ENCODE measurements around the gene OSTF1.

Gene OSTF1

GRCh38 chr9:75156858-75157257 lies 68.5 kb downstream of the OSTF1 start:
- TF ChIP-seq ZNF565 (CRISPR knock-in tag; conservative IDR thresholded peaks at IDR 0.05; ENCODE audit: low read depth) (no peak), CSRNP3 (CRISPR knock-in tag; IDR thresholded peaks at IDR 0.05) (no peak), ESRRG (CRISPR knock-in tag; IDR thresholded peaks at IDR 0.05) (no peak), PATZ1 (CRISPR knock-in tag; IDR thresholded peaks at IDR 0.05; ENCODE audit: borderline replicate concordance) (no peak), CREB5 (CRISPR knock-in tag; IDR thresholded peaks at IDR 0.05; ENCODE audit: low read depth) (no peak), ZNF70 (CRISPR knock-in tag; IDR thresholded peaks at IDR 0.05) (no peak), ZFP3 (CRISPR knock-in tag; IDR thresholded peaks at IDR 0.05) (no peak), ISL1 (CRISPR knock-in tag; IDR thresholded peaks at IDR 0.05) (no peak), CSDC2 (CRISPR knock-in tag; IDR thresholded peaks at IDR 0.05) (no peak), TSHZ2 (CRISPR knock-in tag; IDR thresholded peaks at IDR 0.05) (no peak), TOX (CRISPR knock-in tag; IDR thresholded peaks at IDR 0.05; ENCODE audit: borderline replicate concordance) (no peak), OSR1 (CRISPR knock-in tag; IDR thresholded peaks at IDR 0.05) (no peak)
- ATAC-seq: no peak

GRCh38 chr9:75161116-75161857 lies 73.0 kb downstream of the OSTF1 start:
- ATAC-seq: no peak; the same call in 2 of the 3 replicates
- TF ChIP-seq OSR1 (CRISPR knock-in tag; IDR thresholded peaks at IDR 0.05): no peak
- TF ChIP-seq CSDC2 (CRISPR knock-in tag; IDR thresholded peaks at IDR 0.05): no peak
- TF ChIP-seq ZNF70 (CRISPR knock-in tag; IDR thresholded peaks at IDR 0.05): no peak
- TF ChIP-seq ZNF565 (CRISPR knock-in tag; conservative IDR thresholded peaks at IDR 0.05; ENCODE audit: low read depth): no peak
- TF ChIP-seq PATZ1 (CRISPR knock-in tag; IDR thresholded peaks at IDR 0.05; ENCODE audit: borderline replicate concordance): no peak
- TF ChIP-seq TSHZ2 (CRISPR knock-in tag; IDR thresholded peaks at IDR 0.05): no peak
- no peak for TF ChIP-seq PPARA (CRISPR knock-in tag; IDR thresholded peaks at IDR 0.05; ENCODE audit: borderline replicate concordance)
- TF ChIP-seq ZFP3 (CRISPR knock-in tag; IDR thresholded peaks at IDR 0.05): no peak
- no peak for TF ChIP-seq RARB (CRISPR knock-in tag; IDR thresholded peaks at IDR 0.05)
- no peak for TF ChIP-seq TOX (CRISPR knock-in tag; IDR thresholded peaks at IDR 0.05; ENCODE audit: borderline replicate concordance)
- no peak for TF ChIP-seq ARNTL (CRISPR knock-in tag; IDR thresholded peaks at IDR 0.05; ENCODE audit: borderline replicate concordance, low read depth)
- no peak for TF ChIP-seq ZC3H10 (CRISPR knock-in tag; IDR thresholded peaks at IDR 0.05)
- TF ChIP-seq SNAI2 (CRISPR knock-in tag; IDR thresholded peaks at IDR 0.05): no peak
- no peak for TF ChIP-seq CSRNP3 (CRISPR knock-in tag; IDR thresholded peaks at IDR 0.05)
- TF ChIP-seq ZNF8 (CRISPR knock-in tag; IDR thresholded peaks at IDR 0.05): no peak
- no peak for TF ChIP-seq POU6F1 (CRISPR knock-in tag; IDR thresholded peaks at IDR 0.05; ENCODE audit: borderline replicate concordance, low read depth)
- TF ChIP-seq GLIS3 (CRISPR knock-in tag; IDR thresholded peaks at IDR 0.05): no peak
- TF ChIP-seq ZFP30 (CRISPR knock-in tag; IDR thresholded peaks at IDR 0.05): no peak
